Endothelial cell of hepatic sinusoid (primary cell): Measurements from ENCODE around the gene OTOF.

Source experiments
- in situ Hi-C: cut with HindIII; loops from 2 replicates; pipeline ENCODE4 v1.10.0; 2017; ENCODE audit warnings: low sequenced_read_pairs

OTOF gene

DNA sequence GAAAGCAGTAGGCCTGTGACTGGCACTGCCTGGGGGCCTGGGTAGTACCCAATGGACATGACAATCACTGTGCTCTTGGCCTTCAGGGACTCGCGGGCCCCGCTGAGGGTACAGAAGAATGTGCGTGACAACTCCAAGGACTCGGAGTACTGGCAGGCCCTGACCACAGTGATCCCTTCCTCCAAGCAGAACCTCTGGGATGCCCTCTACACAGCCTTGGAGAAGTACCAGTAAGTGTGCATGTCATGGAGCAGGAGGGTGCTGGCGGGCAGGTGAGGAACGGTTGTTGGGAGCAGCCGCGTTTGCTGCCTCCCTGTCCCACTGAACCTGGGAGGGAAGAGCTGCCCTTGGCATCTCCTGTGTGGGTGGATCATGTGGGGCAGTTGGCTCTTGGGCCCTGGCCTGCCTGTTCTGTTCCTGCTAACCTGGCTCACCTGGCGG lies 23.3 kb downstream of the OTOF start:
- in situ Hi-C loops = loop anchor here (5.0 kb wide), 1 partner anchor 43 kb away; no protein-coding TSS in a partner anchor

- in situ Hi-C loops = no loop called here
These were observed 24.2 kb downstream of the OTOF start for GRCh38 chr2:26453421-26454329.

GRCh38 chr2:26451700-26452099 lies 26.2 kb downstream of the OTOF start:
- in situ Hi-C loops = no loop called here

DNA sequence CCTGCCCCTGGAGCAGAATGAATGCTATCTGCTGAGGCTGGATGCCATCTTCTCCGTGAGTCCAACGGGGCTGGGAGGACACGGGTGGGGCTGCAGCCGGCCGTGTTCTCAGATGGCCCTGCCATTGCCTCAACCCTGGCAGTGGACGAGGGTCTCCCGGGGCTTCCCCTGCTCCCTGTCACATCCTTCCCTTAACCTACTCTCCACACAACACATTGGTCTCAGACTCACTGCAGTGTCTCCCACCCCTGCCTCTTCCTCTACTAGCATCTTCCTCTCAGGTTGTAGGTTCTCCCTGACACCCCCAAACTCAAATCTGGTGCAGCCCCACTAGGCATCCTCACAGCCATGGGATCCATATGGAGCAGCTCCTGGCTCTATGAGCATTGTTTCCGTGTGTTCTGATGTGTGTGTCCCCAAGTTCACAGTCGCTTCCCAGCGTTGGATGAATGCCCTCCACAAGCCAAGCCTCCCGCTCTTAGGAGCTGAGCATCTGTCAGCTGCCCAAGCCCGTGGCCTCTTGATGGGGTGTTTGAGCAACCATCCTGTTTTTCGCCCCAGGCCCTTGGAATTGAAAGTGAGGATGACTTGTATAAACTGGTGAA lies 27.8 kb downstream of the OTOF start:
- in situ Hi-C loops = no loop called here

GRCh38 chr2:26449278-26450030 lies 28.5 kb downstream of the OTOF start:
- in situ Hi-C loops = no loop called here

- in situ Hi-C loops = no loop called here
These were observed 29.3 kb downstream of the OTOF start for GRCh38 chr2:26448651-26449050.

GRCh38 chr2:26444236-26444635 lies 33.7 kb downstream of the OTOF start:
- in situ Hi-C loops = no loop called here

GRCh38 chr2:26442707-26443106 lies 35.2 kb downstream of the OTOF start:
- in situ Hi-C loops = no loop called here

- in situ Hi-C loops = no loop called here
These were observed 35.6 kb downstream of the OTOF start for GRCh38 chr2:26442301-26442700.

DNA sequence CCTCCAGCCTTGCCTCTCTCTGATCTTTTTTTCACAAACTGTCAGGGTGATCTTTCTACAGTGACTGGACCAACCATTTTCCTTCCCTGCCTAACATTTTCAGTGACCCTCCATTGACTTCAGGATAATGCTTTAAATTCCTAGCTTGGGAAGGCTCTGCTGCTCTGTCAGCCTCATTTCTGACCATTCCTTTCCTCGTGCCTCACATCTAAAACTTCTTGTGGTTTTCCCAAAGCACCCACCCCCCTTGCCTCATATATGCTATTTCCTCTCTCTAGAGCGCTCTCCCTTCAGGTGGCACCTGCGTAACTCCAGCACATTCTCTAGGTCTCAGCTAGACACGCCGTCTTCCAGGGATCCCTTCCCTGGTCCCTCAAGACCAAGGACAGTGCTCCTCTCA lies 39.0 kb downstream of the OTOF start:
- in situ Hi-C loops = no loop called here

DNA sequence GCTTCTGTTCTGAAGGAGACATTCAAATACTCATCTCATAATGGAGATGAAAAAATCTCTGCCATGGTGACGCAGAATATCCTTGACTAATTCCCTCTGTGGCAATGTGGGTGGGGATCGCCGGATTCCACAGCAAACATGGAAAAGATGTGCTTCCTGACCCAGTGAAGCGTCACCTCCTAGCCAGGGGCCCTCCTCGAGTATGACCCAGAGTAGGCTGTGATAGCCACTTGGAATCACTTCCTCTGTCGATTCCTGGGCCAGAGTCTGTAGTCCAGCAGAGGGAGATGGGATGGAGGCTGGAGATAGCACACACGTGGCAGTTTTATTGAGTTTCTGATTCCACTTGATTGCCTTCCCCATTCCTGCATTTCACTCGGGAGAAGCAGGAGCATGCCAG lies 39.4 kb downstream of the OTOF start:
- in situ Hi-C loops = no loop called here

DNA sequence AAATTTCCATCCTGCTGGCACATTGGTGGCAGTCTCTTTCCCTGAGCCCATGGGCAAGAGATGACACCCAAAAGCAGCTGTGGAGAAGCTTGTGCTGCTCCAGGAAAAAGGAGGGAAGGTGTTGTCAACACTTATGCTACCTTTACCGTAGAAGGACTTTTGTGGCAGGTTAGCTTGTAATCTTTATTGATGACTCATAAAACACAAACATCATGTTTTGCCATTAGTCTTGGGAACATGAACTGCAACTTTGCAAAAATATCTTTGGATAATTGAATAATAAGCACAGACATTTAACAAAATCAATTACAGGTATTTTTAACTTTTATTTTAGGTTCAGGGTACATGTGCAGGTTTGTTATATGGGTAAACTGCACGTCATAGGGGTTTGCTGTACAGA lies 42.8 kb downstream of the OTOF start:
- in situ Hi-C loops = no loop called here

DNA sequence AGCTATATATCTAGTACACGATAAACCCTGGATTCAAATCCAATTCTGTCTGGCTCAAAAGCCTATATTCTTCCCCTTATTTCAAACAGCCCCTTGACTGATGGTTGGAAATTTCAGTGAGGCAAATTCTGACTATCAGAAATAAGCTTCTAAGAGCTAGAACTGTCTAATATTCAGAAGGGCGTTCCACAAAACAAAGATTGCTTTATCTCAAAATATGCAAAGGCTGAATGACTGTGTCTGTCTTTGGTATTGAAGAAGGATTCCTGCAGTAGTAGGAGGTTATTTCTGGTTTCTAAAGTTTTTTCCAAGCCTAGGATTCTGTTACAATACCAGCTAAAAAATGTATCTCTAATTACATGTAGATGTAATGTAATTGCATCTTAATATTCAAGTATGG lies 45.1 kb downstream of the OTOF start:
- in situ Hi-C loops = no loop called here

GRCh38 chr2:26432363-26432762 lies 45.6 kb downstream of the OTOF start:
- in situ Hi-C loops = no loop called here

GRCh38 chr2:26430826-26431225 lies 47.1 kb downstream of the OTOF start:
- in situ Hi-C loops = no loop called here

GRCh38 chr2:26429779-26430578 lies 47.9 kb downstream of the OTOF start:
- in situ Hi-C loops = no loop called here

- in situ Hi-C loops = no loop called here
These were observed 49.1 kb downstream of the OTOF start for GRCh38 chr2:26428846-26429245.

DNA sequence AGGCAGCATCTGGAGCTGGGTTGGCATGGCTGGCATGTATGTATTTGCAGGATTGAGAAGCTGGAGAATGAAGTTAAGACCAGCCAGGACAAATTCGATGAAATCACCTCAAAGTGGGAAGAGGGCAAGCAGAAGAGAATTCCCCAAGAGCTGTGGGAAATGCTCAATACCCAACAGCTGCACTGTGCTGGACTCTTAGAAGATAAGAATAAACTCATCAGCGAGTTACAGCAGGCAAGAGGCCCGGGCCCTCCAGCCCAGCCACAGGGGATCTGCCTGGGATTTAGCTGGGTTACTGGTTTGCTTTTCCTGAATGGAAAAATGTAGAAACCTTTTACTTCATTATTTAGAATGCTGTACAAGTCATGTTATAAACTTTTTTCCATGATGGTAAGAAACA lies 53.7 kb downstream of the OTOF start:
- in situ Hi-C loops = no loop called here

- in situ Hi-C loops = no loop called here
These were observed 54.2 kb downstream of the OTOF start for GRCh38 chr2:26423750-26424149.

GRCh38 chr2:26422947-26423629 lies 54.8 kb downstream of the OTOF start:
- in situ Hi-C loops = no loop called here
